GM18508 (cell line): Measurements from ENCODE around the gene SLC23A1.
"Not testable (repeated sequence)": the region's sequence is repeated elsewhere in the genome, so short reads cannot be mapped to it uniquely, and the experiment has no call there.

ENCODE experiments used
- ATAC-seq: cut with Tn5 transposase; IDR thresholded peaks from one replicate; pipeline ENCODE4 v1.9.1; 2021; ENCODE audit warnings: moderate number of reproducible peaks; ENCODE audit not compliant: insufficient read depth, unreplicated experiment

The SLC23A1 gene

GRCh38 chr5:139383275-139383992, at the start of gene SLC23A1:
TSS of gene SLC23A1 (minus strand) at chr5:139383297. CDS start at chr5:139383253, 44 bp downstream.
- no peak for ATAC-seq

- no peak for ATAC-seq
Observed at GRCh38 chr5:139431706-139432105, 48.6 kb upstream of the SLC23A1 start.

- ATAC-seq: no peak
Observed at GRCh38 chr5:139430015-139430414, 46.9 kb upstream of the SLC23A1 start.

DNA sequence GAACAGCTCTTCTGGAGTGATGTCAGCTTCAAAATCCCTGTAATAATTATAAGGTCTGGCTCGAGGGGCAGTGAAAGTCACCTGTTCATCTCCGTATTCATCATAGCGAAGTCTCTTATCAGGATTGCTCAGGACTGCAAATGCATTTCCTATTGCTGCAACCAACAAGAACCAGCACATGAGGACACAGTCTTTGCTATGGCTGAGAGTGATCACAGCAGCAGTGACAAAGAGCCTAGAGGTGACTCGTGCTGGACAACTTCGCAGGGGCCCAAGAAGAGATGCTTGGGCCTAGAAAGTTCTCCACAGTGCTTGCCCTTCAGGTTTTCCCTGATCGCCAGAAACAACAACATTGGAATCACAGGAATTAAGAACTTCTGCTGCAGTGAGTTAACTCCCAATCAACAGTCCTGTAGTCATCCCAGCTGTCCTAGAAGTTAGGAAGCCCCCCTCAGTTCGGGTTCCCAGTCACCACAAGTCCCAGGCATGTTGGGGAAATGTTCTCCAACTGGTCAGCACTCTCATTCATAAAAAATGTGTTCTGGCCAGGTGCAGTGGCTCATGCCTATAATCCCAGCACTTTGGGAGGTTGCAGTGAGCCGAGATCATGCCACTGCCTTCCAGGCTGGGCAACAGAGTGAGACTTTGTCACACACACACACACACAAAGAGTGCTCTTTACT, 43.2 kb upstream of the SLC23A1 start:
- ATAC-seq: no peak

DNA sequence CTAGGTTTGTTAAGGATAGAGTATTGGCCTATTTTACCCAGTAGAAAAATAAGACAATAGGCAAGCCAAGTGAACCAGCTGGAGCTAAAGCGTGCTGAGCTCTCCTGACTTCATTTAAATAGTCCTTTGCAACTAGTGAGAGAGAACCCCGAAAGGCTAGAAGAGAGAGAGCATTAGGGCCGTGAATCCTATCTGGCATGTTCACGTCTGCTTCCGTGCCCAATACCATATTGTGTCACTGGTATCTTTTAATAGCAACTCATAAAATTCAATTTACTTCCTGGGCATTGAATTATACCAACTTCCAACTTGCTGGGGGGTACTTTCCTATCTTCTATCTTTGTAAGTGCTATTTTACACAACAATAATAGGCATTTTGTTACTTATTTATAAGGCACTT, 42.4 kb upstream of the SLC23A1 start:
- ATAC-seq: no peak

- no peak for ATAC-seq
Observed at GRCh38 chr5:139422307-139422893, 39.3 kb upstream of the SLC23A1 start.

- ATAC-seq: no peak
Observed at GRCh38 chr5:139419226-139420192, 36.4 kb upstream of the SLC23A1 start.

DNA sequence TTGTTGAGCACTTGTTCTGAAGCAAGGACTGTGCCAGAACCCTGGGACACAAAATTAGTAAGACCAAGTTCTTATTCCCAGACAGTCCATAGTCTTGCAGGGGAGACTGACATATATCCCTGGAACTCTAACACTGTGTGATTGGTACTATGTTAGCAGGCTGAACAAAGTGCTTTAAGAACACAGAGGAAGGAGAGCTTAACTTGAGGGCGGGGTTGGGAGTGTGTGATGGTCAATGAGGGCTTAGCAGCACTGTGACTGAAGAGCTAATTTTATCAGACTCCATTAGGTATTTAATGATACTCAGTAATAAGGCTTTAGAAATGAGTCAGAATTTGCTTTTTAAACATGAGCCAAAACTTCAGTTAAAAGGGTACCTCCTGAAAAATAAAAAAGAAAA, 35.7 kb upstream of the SLC23A1 start:
- no peak for ATAC-seq

DNA sequence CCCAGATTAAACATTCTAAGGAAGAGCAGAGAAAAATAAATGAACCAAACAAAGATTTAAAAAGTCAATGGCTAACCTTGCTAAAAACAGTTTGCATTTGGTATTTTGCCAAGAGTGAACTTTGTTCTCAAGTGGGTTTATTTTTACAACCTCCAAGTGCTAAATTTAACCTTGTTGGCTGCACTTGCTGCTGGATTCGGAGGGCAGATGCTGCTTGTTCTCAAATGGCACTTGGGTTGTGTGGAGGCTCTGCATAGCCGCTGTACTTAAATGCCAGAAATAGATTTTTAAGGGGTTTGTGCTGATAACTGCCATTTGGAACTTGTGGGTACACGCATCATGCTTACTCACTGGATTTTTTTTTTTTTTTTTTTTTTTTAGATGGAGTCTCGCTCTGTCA, 34.1 kb upstream of the SLC23A1 start:
- ATAC-seq: no peak

DNA sequence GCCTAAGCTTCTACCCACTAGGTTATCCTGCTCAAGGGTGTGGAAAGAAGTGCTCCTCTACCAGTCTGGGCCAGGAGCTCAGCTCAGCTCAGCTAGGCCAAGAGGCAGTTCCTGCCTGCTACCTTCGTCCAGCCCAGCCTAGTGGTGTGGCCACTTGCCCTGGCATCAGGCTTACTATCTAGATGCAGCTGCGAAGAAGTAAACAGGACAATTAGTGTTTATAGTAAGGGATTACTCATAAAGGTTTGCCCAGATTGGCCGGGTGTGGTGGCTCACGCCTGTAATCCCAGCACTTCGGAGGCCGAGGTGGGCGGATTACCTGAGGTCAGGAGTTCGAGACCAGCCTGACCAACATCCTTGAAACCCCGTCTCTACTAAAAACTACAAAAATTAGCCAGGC, 33.6 kb upstream of the SLC23A1 start:
- no peak for ATAC-seq

- ATAC-seq: no peak
Observed at GRCh38 chr5:139415869-139416268, 32.8 kb upstream of the SLC23A1 start.

GRCh38 chr5:139415221-139415861, 32.2 kb upstream of the SLC23A1 start:
- ATAC-seq: no peak

DNA sequence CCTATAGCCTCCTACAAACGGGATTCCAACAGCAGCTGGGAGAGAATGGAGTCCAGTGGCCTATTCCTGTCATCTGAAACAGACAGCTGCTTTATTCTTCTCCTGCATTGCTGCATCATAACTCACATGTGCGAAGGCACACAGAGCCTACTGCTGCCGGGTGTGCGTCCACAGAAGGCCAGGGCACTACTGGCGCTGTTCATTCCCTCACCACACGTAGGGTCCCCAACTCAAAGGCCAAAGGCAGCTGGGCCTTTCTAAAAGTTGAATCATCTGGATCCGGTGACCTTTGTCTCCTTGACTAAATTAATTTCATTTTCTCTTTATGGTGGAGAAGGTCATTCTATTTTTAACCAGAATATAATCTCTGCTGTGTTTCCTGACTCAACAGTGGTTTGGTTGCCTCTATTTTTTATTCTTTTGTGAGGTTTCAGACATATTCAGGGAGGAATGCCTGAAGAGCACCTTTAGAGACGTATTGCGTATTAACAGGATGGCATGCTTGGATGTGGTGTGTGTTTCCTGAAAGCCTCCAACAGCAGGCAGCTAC, 31.6 kb upstream of the SLC23A1 start:
- no peak for ATAC-seq

- no peak for ATAC-seq
Observed at GRCh38 chr5:139413963-139414362, 30.9 kb upstream of the SLC23A1 start.

- no peak for ATAC-seq
Observed at GRCh38 chr5:139413153-139413552, 30.1 kb upstream of the SLC23A1 start.

DNA sequence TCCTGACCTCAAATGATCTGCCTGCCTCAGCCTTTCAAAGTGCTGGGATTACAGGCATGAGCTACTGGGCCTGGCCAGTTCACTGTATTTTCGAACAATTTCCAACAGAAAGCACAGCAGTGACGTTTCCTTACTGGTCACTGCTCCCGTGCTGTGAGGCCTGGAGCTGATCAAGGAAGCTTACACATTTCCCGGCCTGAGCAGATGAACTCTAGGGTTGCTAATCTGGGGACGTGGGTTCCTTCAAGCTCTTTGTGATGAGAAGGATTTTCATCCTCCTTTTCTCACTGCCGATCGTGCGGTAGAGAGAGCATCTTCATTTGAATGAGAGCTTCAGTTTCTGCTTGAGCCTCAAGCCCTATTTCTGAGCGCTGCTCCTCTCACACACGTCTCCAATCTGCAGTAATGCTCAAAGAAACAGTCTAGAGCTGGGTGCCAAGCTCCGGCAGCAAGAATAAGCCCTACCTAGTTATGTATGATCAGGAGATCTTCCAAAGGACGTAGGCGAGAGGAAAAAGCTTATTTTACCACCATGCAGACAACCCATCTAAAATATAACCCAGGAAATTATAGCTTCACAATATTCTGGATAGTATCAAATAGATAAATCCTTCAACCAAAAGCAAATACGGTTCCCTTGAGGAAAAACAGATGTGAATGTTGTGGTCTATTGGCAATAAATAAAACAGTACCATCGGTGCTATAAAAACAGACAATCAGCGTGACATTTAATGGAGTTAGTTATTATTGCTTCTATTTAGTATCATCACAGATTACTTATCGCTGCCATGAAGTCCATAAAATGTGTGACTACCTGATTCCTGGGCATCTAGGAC, 28.1 kb upstream of the SLC23A1 start:
- ATAC-seq: no peak

GRCh38 chr5:139410121-139410992, 27.3 kb upstream of the SLC23A1 start:
- ATAC-seq: no peak

- ATAC-seq: not testable (repeated sequence)
Observed at GRCh38 chr5:139409116-139409515, 26.0 kb upstream of the SLC23A1 start.
